ENCODE data around the gene FBXO36.
A peak's percentile ranks its signal among the peaks of the same experiment; 100 is the strongest.

Gene FBXO36

DNA sequence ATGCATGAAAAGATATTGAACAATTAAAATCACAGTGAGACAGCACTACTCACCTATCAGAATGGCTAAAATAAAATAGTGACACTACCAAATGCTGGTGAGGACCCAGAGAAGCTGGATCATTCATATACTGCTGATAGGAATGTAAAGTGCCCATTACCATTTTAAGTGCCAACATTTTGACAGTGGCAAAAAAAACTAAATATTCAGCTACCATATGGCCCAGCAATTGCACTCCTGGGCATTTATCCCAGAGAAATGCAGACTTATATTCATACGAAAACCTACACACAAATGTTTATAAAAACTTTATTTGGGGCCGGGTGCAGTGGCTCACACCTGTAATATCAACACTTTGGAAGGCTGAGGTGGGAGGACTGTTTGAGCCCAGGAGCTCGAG lies 47.6 kb downstream of the FBXO36 start:
- no peak for DNase-seq (ENCODE audit: insufficient read length, low spot score)
- TF ChIP-seq, protein P1, sequence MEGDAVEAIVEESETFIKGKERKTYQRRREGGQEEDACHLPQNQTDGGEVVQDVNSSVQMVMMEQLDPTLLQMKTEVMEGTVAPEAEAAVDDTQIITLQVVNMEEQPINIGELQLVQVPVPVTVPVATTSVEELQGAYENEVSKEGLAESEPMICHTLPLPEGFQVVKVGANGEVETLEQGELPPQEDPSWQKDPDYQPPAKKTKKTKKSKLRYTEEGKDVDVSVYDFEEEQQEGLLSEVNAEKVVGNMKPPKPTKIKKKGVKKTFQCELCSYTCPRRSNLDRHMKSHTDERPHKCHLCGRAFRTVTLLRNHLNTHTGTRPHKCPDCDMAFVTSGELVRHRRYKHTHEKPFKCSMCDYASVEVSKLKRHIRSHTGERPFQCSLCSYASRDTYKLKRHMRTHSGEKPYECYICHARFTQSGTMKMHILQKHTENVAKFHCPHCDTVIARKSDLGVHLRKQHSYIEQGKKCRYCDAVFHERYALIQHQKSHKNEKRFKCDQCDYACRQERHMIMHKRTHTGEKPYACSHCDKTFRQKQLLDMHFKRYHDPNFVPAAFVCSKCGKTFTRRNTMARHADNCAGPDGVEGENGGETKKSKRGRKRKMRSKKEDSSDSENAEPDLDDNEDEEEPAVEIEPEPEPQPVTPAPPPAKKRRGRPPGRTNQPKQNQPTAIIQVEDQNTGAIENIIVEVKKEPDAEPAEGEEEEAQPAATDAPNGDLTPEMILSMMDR (IDR thresholded peaks at IDR 0.05; ENCODE audit: insufficient read depth, missing control alignments): no peak
- no peak for FAIRE-seq

DNA sequence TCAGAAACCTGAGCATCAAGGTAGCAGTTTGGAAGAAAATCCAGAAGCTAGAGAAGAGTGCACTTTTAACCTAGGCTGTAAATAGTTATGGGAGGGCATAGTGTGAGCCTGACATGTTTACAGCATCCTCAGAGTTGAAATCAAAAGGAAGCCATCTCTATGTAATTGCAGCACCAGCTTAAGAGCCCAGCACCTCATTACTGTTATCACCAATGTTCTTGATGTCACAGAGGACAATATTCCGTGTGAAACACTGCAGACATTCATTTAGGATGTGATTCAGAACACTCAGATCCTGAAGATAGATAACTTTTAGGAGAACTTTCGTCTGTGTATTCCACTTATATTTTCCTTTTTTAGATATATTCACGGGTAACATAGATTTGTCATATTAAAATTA lies 48.1 kb downstream of the FBXO36 start:
- FAIRE-seq: no peak
- TF ChIP-seq, protein P1 (IDR thresholded peaks at IDR 0.05; ENCODE audit: insufficient read depth, missing control alignments): no peak
- no peak for DNase-seq (ENCODE audit: insufficient read length, low spot score)

DNA sequence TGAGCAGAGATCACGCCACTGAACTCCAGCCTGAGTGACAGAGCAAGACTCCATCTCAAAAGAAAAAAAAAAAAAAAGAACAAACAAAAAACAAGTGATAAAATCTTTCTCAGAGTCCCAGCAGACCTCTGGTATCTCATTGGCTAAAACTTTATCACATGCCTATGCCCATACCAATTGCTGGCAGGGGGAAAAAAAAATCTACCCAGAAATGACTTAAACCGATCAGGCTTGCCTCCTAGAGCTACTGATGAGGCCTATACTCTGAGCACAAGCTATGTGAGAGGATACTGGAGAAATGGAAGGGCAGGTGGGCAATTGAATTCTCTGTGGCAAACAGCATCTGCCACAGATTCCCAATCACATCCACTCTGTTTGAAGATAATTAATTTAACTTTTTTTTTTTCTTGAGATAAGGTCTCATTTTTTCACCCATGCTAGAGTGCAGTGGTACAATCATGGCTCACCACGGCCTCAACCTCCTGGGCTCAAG lies 49.0 kb downstream of the FBXO36 start:
- FAIRE-seq (no peak), DNase-seq (ENCODE audit: insufficient read length, low spot score) (no peak)
- TF ChIP-seq, protein P1 (IDR thresholded peaks at IDR 0.05; ENCODE audit: insufficient read depth, missing control alignments): no peak

DNA sequence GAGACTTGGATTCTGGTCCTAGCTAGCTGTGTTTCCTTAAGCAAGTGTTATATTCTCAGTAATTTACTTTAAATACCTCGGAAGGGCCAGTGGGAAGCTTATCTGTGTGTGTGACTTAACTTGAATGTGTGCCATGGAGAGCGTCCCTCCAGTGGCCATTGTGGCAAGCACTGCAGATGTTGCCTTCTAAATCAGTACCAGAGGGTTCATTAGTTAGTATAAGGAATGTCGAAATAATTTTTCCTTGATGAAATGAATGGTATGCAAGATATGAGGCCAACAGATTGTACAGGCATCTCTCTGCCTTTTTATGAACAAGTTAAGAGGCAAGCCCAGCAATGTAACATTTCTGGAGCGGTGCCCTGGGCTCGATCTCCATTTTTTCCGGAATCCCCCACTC lies 52.0 kb downstream of the FBXO36 start:
- FAIRE-seq: no peak
- no peak for DNase-seq (ENCODE audit: insufficient read length, low spot score)

DNA sequence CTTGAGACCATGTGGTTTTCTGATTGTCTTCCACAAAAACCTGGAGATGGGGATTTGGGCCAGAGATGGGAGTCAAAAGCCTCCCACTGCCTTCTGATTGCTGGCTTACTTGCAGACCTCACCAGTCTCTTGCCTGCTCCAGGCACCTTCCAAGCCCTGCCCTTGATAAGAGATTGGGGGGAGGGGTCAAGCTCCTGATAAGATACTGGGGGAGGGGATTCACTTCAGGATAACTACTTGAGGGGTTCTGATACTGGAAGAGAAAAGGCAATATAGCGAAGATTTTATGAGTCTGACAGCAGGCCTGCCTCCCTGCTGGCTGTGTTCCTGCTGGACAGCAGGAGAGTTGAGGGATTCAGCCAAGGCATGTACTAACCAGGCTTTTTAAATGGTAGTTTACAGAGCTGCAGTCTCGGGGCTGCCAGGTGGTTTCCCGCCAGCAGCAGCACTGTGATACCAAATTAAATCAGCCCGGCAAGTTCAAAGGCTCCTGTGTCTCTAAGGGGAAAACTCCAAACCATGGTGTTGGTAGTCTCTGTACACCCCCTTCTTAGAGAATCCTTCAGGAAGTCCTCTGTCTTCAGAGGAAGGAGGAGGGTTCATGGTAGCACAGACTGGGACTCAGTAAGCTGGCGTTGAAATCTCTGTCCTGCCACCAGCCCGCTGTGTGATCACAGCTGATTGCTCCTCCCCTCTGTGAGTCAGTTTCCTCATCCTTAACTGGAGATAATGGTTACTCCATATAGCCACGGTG lies 58.3 kb downstream of the FBXO36 start:
- FAIRE-seq (no peak), DNase-seq (ENCODE audit: insufficient read length, low spot score) (no peak)
- TF ChIP-seq, protein P1 (IDR thresholded peaks at IDR 0.05; ENCODE audit: insufficient read depth, missing control alignments): no peak

More for the DNA sequence above, 52.0 kb downstream of the FBXO36 start:
- TF ChIP-seq, protein P1 (IDR thresholded peaks at IDR 0.05; ENCODE audit: insufficient read depth, missing control alignments): peak; percentile 9

DNA sequence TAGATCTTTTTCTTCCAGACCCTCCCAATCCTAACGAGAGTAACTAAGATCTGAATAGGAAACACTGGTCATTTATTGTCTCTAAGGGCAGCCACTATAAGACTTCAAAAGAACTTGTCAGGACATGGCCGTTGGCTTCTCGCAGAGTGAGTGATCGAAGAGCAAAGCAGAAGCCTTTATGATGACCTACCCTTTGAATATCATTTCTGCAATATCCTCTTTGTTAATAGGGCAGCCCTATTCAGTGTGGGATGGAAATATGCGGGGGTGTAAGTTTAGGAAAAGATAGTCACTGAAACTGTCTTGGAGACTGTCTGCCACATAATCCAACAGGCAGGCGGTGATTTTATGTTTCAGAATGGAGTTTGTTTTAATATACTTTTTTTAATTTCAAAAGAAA lies 70.9 kb downstream of the FBXO36 start:
- FAIRE-seq: no peak
- no peak for DNase-seq (ENCODE audit: insufficient read length, low spot score)
- TF ChIP-seq, protein P1 (IDR thresholded peaks at IDR 0.05; ENCODE audit: insufficient read depth, missing control alignments): no peak

DNA sequence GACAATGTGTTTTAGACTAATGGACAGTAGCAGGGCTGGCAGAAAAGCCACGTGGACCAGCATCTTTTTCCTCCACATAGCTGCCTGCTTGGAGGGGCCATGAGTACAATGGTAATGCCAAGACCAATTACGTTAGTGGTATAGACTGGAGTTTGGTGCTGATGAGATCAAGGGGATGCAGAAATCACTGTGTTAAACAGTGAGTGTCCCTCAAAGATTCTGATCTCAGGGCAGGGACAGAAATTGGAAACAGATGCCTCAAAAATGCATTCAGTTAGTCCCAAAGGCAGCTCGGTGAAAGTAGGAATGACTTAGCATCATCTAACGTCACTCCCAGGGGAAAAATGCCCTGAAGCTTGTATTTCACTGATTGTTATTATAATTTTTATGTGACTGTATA lies 74.0 kb downstream of the FBXO36 start:
- DNase-seq (ENCODE audit: insufficient read length, low spot score): no peak
- TF ChIP-seq, protein P1 (IDR thresholded peaks at IDR 0.05; ENCODE audit: insufficient read depth, missing control alignments): no peak
- no peak for FAIRE-seq

Measured in D721Med (cell line).